Right lobe of liver (tissue), 6 donors: Measurements from ENCODE around the gene CDC42BPA. TPM values are rescaled to one million over a fixed set of nuclear protein-coding genes. Genes with fewer than 3 reads are reported as not detected.

Experiments
- ATAC-seq, 4 donors: fragments of 200-7000 bp; cut with Tn5 transposase; one replicate each; pipeline ENCODE4 v1.9.1; 2020; ENCODE audit warnings: mild to moderate bottlenecking in 4 of 4, moderate library complexity in 4 of 4
- DNase-seq, 3 donors: peaks; one replicate each; pipeline ENCODE4 v3.0.0-alpha.2; 2020
- H3K27ac ChIP-seq, 3 donors: fragments of 200-600 bp; one replicate each; pipeline ENCODE4 v1.8.0; 2022
- H3K27me3 ChIP-seq, 2 donors: fragments of 200-600 bp; one replicate each; pipeline ENCODE4 v1.8.0; 2022
- H3K36me3 ChIP-seq, 4 donors: fragments of 200-600 bp; sonication (generic) in 1 of 4; one replicate each; pipeline versions ENCODE4 v1.5.1 to v1.8.0; 2017 to 2022; ENCODE audit warnings: control low read depth in 1 of 4
- H3K4me1 ChIP-seq, 4 donors: fragments of 200-600 bp; sonication (generic) in 1 of 4; one replicate each; pipeline versions ENCODE4 v1.5.1 to v1.8.0; 2017 to 2022; ENCODE audit warnings: control low read depth in 1 of 4
- H3K4me3 ChIP-seq, 3 donors: fragments of 200-600 bp; one replicate each; pipeline ENCODE4 v1.8.0; 2022
- H3K9me3 ChIP-seq, 4 donors: fragments of 200-600 bp; sonication (generic) in 1 of 4; one replicate each; pipeline versions ENCODE4 v1.5.1 to v1.8.0; 2017 to 2022; ENCODE audit warnings: control low read depth in 1 of 4
- POLR2A ChIP-seq: fragments of 450-650 bp; IDR thresholded peaks from one replicate; pipeline ENCODE4 v1.6.1; 2017; ENCODE audit warnings: antibody characterized with exemption, mild to moderate bottlenecking
- WGBS: methylation state at CpG from one replicate; pipeline ENCODE4 v1.1.6; 2018; ENCODE audit warnings: low coverage, low lambda C conversion rate; ENCODE audit not compliant: insufficient coverage; ENCODE audit errors: missing lambda C conversion rate; 5-methylcytosine and 5-hydroxymethylcytosine counted together
- intact Hi-C, 2 donors: fragments of 100-400 bp; cut with DNase I; formaldehyde crosslinking; loops; one replicate each; pipeline versions ENCODE4 v1.11.2 to v1.14.1; 2022
- total RNA-seq, 6 experiments: library from RNA; depleted of rRNA in 2 of 6; stranded (reverse); fragments of >200 nt in 2 of 6; fragmentation: NEBNext Ultra II Directional in 3 of 6; extraction: Animal tissue kit (Norgen Biotek cat#: 25700) in 3 of 6; gene quantifications; one replicate each; pipeline versions ENCODE4 v1.1.0 to v1.2.4, GENCODE V29; 2016 to 2023
- TF ChIP-seq, protein P1 (sequence below), 4 donors: fragments of 200-600 bp in 3 of 4; fragments of 450-650 bp in 1 of 4; IDR thresholded peaks; one replicate each; pipeline versions ENCODE4 v1.5.1 to v1.8.0; 2016 to 2022; ENCODE audit warnings: antibody characterized with exemption in 4 of 4, mild to moderate bottlenecking in 2 of 4
- donor health status: DM: no; HTN: yes; CAD: no.
- donor health status: DM: no; HTN: no; CAD: no.
- donor health status: DM: no; HTN: no; CAD: no.
- donor health status: DM: no; HTN: yes; CAD: no.
- donor health status: DM: no; HTN: yes; CAD: no.

Gene CDC42BPA
- total RNA-seq, 6 experiments from 2014 or later, result 11.4 to 35.0 (median 22.2) TPM

- WGBS, result 97% methylated on average over 6 of the region's 6 CpGs
- H3K4me1 ChIP-seq, result peaks cover 0 to 13% (median 3%) of the 10 kb centered on the region in 4 donors
- no peak for ATAC-seq
- no peak overlapping the region for H3K4me3 ChIP-seq
- no peak for TF ChIP-seq POLR2A
- TF ChIP-seq, protein P1, sequence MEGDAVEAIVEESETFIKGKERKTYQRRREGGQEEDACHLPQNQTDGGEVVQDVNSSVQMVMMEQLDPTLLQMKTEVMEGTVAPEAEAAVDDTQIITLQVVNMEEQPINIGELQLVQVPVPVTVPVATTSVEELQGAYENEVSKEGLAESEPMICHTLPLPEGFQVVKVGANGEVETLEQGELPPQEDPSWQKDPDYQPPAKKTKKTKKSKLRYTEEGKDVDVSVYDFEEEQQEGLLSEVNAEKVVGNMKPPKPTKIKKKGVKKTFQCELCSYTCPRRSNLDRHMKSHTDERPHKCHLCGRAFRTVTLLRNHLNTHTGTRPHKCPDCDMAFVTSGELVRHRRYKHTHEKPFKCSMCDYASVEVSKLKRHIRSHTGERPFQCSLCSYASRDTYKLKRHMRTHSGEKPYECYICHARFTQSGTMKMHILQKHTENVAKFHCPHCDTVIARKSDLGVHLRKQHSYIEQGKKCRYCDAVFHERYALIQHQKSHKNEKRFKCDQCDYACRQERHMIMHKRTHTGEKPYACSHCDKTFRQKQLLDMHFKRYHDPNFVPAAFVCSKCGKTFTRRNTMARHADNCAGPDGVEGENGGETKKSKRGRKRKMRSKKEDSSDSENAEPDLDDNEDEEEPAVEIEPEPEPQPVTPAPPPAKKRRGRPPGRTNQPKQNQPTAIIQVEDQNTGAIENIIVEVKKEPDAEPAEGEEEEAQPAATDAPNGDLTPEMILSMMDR (IDR thresholded peaks at IDR 0.05), result no peak
- H3K27me3 ChIP-seq, result no peaks in the 10 kb centered on the region
- H3K27ac ChIP-seq, result no peak overlapping the region
- H3K9me3 ChIP-seq, result no peaks in the 10 kb centered on the region
- DNase-seq, result no peak
- intact Hi-C loops, result no loop called here
- H3K36me3 ChIP-seq, result no peaks in the 10 kb centered on the region
These were observed 12.2 kb downstream of the CDC42BPA start for GRCh38 chr1:227305894-227306626.

DNA sequence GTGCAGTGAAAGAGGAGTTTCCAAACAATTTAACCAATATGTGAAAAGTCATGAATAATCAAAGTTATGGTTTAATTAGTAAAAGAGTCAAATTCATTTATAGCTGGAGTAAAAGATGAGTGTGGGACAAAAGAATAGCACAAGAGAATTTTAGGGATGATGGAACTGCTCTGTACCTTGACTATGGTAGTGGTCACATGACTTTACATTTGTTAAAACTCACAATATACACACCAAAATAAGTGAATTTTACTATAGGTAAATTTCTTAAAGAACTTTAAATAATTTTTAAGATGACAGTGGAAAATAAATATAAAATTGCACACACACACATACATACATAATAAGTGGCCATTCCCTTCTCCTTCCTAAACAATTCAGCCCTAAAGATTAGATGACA lies 13.6 kb downstream of the CDC42BPA start:
- DNase-seq, result no peak
- Histone ChIP-seq H3K4me1 (peaks cover 0 to 11% (median 3%) of the 10 kb centered on the region in 4 donors), H3K27ac (no peak overlapping the region), H3K36me3 (no peaks in the 10 kb centered on the region), H3K9me3 (no peaks in the 10 kb centered on the region), H3K4me3 (no peak overlapping the region), H3K27me3 (no peaks in the 10 kb centered on the region)
- intact Hi-C loops, result no loop called here
- ATAC-seq, result no peak
- TF ChIP-seq, protein P1 (IDR thresholded peaks at IDR 0.05), result no peak
- TF ChIP-seq POLR2A, result no peak

- DNase-seq, result no peak
- Histone ChIP-seq H3K36me3 (no peaks in the 10 kb centered on the region), H3K9me3 (no peaks in the 10 kb centered on the region), H3K27ac (no peak overlapping the region), H3K4me1 (peaks cover 0 to 7% (median 2%) of the 10 kb centered on the region in 4 donors), H3K4me3 (no peak overlapping the region), H3K27me3 (no peaks in the 10 kb centered on the region)
- no peak for TF ChIP-seq POLR2A
- TF ChIP-seq, protein P1 (IDR thresholded peaks at IDR 0.05), result no peak
- intact Hi-C loops, result no loop called here
- ATAC-seq, result no peak
These were observed 14.6 kb downstream of the CDC42BPA start for GRCh38 chr1:227303662-227304061.

DNA sequence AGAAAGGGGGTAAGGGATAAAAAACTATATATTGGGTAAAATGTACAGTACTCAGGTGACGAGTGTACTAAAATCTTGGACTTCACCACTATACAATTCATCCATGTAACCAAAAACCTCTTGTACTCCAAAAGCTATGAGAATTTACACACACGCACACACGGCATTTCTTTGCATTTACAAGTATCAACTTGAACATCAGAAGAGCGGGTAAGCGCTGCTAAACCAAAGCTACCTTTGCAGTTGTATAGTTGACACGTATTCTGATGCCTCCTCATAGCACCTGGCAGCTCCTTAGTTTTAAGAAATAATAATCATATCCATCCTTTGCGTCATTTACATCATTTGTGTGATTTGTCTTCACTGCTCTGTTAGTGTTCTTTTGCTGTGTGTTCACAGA lies 17.6 kb downstream of the CDC42BPA start:
- 96% methylated on average over 7 of the region's 7 CpGs for WGBS
- no peak for DNase-seq
- no peaks in the 10 kb centered on the region for H3K36me3 ChIP-seq
- no peak overlapping the region for H3K27ac ChIP-seq
- intact Hi-C loops, result no loop called here
- peaks cover 0 to 8% (median 3%) of the 10 kb centered on the region in 4 donors for H3K4me1 ChIP-seq
- H3K4me3 ChIP-seq, result no peak overlapping the region
- no peak for TF ChIP-seq POLR2A
- TF ChIP-seq, protein P1 (IDR thresholded peaks at IDR 0.05), result no peak
- H3K9me3 ChIP-seq, result no peaks in the 10 kb centered on the region
- H3K27me3 ChIP-seq, result no peaks in the 10 kb centered on the region
- ATAC-seq, result no peak
